HL-60 (cell line): ENCODE measurements around the gene SLC35F3.
"Not testable (repeated sequence)": the region's sequence is repeated elsewhere in the genome, so short reads cannot be mapped to it uniquely, and the experiment has no call there.

Source experiments
- DNase-seq, 2 experiments: peaks; one replicate each; pipeline ENCODE4 v3.0.0-alpha.2; 2010 to 2020; ENCODE audit warnings: low read depth in 1 of 2, low spot score in 1 of 2
- H3K27ac ChIP-seq: fragments of 250-450 bp; sonication (Bioruptor Pico); replicated peaks from 2 replicates; pipeline ENCODE4 v1.5.1; 2020; ENCODE audit warnings: mild to moderate bottlenecking, moderate library complexity
- H3K27me3 ChIP-seq: fragments of 250-450 bp; sonication (Bioruptor Pico); 2 replicates; pipeline ENCODE4 v1.5.1; 2021; ENCODE audit warnings: mild to moderate bottlenecking, moderate library complexity; ENCODE audit not compliant: insufficient read depth, poor library complexity, severe bottlenecking
- H3K4me3 ChIP-seq: replicated peaks from 2 replicates; pipeline ENCODE4 v1.5.1; 2011; ENCODE audit warnings: mild to moderate bottlenecking, control low read depth, low read length; ENCODE audit not compliant: insufficient read depth
- CTCF ChIP-seq: IDR thresholded peaks from one replicate; pipeline ENCODE4 v1.5.1; 2011; ENCODE audit warnings: low read length, control low read depth, inconsistent platforms; ENCODE audit not compliant: insufficient read depth
- GABPA ChIP-seq: IDR thresholded peaks from 2 replicates; pipeline ENCODE4 v1.6.1; 2012; ENCODE audit warnings: low read depth
- POLR2AphosphoS5 ChIP-seq: IDR thresholded peaks from 2 replicates; pipeline ENCODE4 v1.6.1; 2012; ENCODE audit warnings: low read depth
- REST ChIP-seq: IDR thresholded peaks from 2 replicates; pipeline ENCODE4 v1.6.1; 2012; ENCODE audit warnings: low read depth; ENCODE audit not compliant: insufficient replicate concordance
- SPI1 ChIP-seq: IDR thresholded peaks from 2 replicates; pipeline ENCODE4 v1.6.1; 2012; ENCODE audit warnings: low read depth, mild to moderate bottlenecking, borderline replicate concordance

The SLC35F3 gene

GRCh38 chr1:234295626-234296025, 391.1 kb downstream of the SLC35F3 start:
- TF ChIP-seq REST (no peak), GABPA (no peak), CTCF (no peak), POLR2AphosphoS5 (no peak), SPI1 (no peak)
- no peak overlapping the region for H3K4me3 ChIP-seq
- H3K27me3 ChIP-seq, result peaks cover 3% of the 10 kb centered on the region
- no peak overlapping the region for H3K27ac ChIP-seq
- DNase-seq, result no peak

- Histone ChIP-seq H3K4me3 (no peak overlapping the region), H3K27ac (no peak overlapping the region), H3K27me3 (peaks cover 3% of the 10 kb centered on the region)
- TF ChIP-seq CTCF (no peak), SPI1 (no peak), POLR2AphosphoS5 (no peak), GABPA (no peak)
- no peak for DNase-seq
These were observed 392.0 kb downstream of the SLC35F3 start for GRCh38 chr1:234296496-234296895.

GRCh38 chr1:234297668-234298067, 393.2 kb downstream of the SLC35F3 start:
- no peak for DNase-seq
- TF ChIP-seq CTCF (no peak), GABPA (no peak), REST (no peak), SPI1 (no peak), POLR2AphosphoS5 (no peak)

GRCh38 chr1:234300096-234300495, 395.6 kb downstream of the SLC35F3 start:
- no peak for TF ChIP-seq POLR2AphosphoS5
- Histone ChIP-seq H3K4me3 (no peak overlapping the region), H3K27me3 (peaks cover 3% of the 10 kb centered on the region), H3K27ac (no peak overlapping the region)
- no peak for DNase-seq

More at GRCh38 chr1:234297668-234298067, 393.2 kb downstream of the SLC35F3 start:
- Histone ChIP-seq H3K27ac (no peak overlapping the region), H3K4me3 (no peak overlapping the region), H3K27me3 (peaks cover 3% of the 10 kb centered on the region)

GRCh38 chr1:234301663-234302062, 397.2 kb downstream of the SLC35F3 start:
- H3K4me3 ChIP-seq, H3K27ac ChIP-seq, H3K27me3 ChIP-seq, DNase-seq: not testable (repeated sequence)
